Fibroblast of lung (primary cell): ENCODE data around the gene CACNA1A. TPM values are rescaled to one million over a fixed set of nuclear protein-coding genes. Genes with fewer than 3 reads are reported as not detected.

ENCODE experiments used
- DNase-seq, 2 donors: peaks; one replicate each; pipeline versions ENCODE4 v3.0.0 to v3.0.0-alpha.2; 2010; ENCODE audit warnings: low read depth in 2 of 2
- H2AFZ ChIP-seq: 2 replicates; pipeline ENCODE4 v1.5.1; 2012; ENCODE audit warnings: low read length, control low read depth, inconsistent platforms
- H3K27ac ChIP-seq: 2 replicates; pipeline ENCODE4 v1.5.1; 2011; ENCODE audit warnings: low read length, control low read depth; ENCODE audit not compliant: insufficient read depth
- H3K27me3 ChIP-seq: 2 replicates; pipeline ENCODE4 v1.5.1; 2011; ENCODE audit warnings: mild to moderate bottlenecking, low read length; ENCODE audit not compliant: control insufficient read depth, insufficient read depth
- H3K36me3 ChIP-seq: 2 replicates; pipeline ENCODE4 v1.5.1; 2011; ENCODE audit warnings: low read length; ENCODE audit not compliant: control insufficient read depth, insufficient read depth
- H3K4me1 ChIP-seq: 2 replicates; pipeline ENCODE4 v1.5.1; 2011; ENCODE audit warnings: low read length; ENCODE audit not compliant: control insufficient read depth, insufficient read depth; ENCODE audit errors: extremely low read depth
- H3K4me2 ChIP-seq: 2 replicates; pipeline ENCODE4 v1.5.1; 2011; ENCODE audit warnings: low read length, control low read depth; ENCODE audit not compliant: insufficient read depth; ENCODE audit errors: extremely low read depth
- H3K4me3 ChIP-seq, 4 experiments: fragments of 200-600 bp in 1 of 4; sonication (generic) in 1 of 4; replicated peaks in 1 of 4; 2 replicates each; pipeline ENCODE4 v1.5.1; 2011 to 2016; ENCODE audit warnings: low read length in 4 of 4, low read depth in 3 of 4, mild to moderate bottlenecking in 3 of 4, control low read depth in 2 of 4, inconsistent platforms in 1 of 4, mixed read lengths in 1 of 4; ENCODE audit not compliant: insufficient read depth in 1 of 4; ENCODE audit errors: control extremely low read depth in 1 of 4
- H3K79me2 ChIP-seq: 2 replicates; pipeline ENCODE4 v1.5.1; 2012; ENCODE audit warnings: mild to moderate bottlenecking, low read length, inconsistent platforms; ENCODE audit not compliant: control insufficient read depth, insufficient read depth
- H3K9ac ChIP-seq: 2 replicates; pipeline ENCODE4 v1.5.1; 2011; ENCODE audit warnings: mild to moderate bottlenecking, low read length, control low read depth; ENCODE audit not compliant: insufficient read depth
- H3K9me3 ChIP-seq: 2 replicates; pipeline ENCODE4 v1.5.1; 2012; ENCODE audit warnings: low read depth, low read length; ENCODE audit not compliant: control insufficient read depth, insufficient read depth
- H4K20me1 ChIP-seq: 2 replicates; pipeline ENCODE4 v1.5.1; 2011; ENCODE audit warnings: low read length; ENCODE audit not compliant: control insufficient read depth, insufficient read depth; ENCODE audit errors: extremely low read depth
- CTCF ChIP-seq, 2 donors: IDR thresholded peaks in 1 of 2; conservative IDR thresholded peaks in 1 of 2; 1 replicate in 1 of 2; 2 replicates in 1 of 2; pipeline ENCODE4 v1.5.1; 2011 to 2012; ENCODE audit warnings: low read length in 2 of 2, control low read depth in 1 of 2, inconsistent platforms in 1 of 2, low read depth in 1 of 2, mild to moderate bottlenecking in 1 of 2
- EZH2 ChIP-seq: IDR thresholded peaks from 2 replicates; pipeline ENCODE4 v1.5.1; 2012; ENCODE audit warnings: low read length, control low read depth, mild to moderate bottlenecking; ENCODE audit errors: missing control alignments
- polyA plus RNA-seq, 2 donors: library from polyadenylated mRNA; depleted of rRNA in 1 of 2; stranded (reverse) in 1 of 2; unstranded in 1 of 2; fragments of >200 nt; gene quantifications; 2 replicates each; pipeline ENCODE4 v1.2.1, GENCODE V29; 2011 to 2012; ENCODE audit warnings: missing spikeins in 1 of 2
- total RNA-seq: library from RNA; depleted of rRNA; stranded (reverse); fragments of >200 nt; gene quantifications from 2 replicates; pipeline ENCODE4 v1.2.1, GENCODE V29; 2014

The CACNA1A gene
- total and polyA plus RNA-seq, 2 donors (not counting 1 experiment from before 2014, with no cell fraction given) = 0.96 to 9.7 TPM

GRCh38 chr19:13210941-13211340, 295.3 kb downstream of the CACNA1A start:
- no peak overlapping the region for H3K4me2 ChIP-seq

GRCh38 chr19:13210339-13210775, 295.9 kb downstream of the CACNA1A start:
- no peak for TF ChIP-seq CTCF (conservative IDR thresholded peaks at IDR 0.05 in 1 of 2, IDR thresholded peaks at IDR 0.05 in 1 of 2; ENCODE audit: low read depth in 1 of 2, low read length in 2 of 2)
- TF ChIP-seq EZH2 = no peak

More at GRCh38 chr19:13210941-13211340, 295.3 kb downstream of the CACNA1A start:
- no peak overlapping the region for H3K27ac ChIP-seq
- no peak overlapping the region for H2AFZ ChIP-seq
- H4K20me1 ChIP-seq = no peaks in the 10 kb centered on the region
- no peak overlapping the region for H3K4me3 ChIP-seq
- no peaks in the 10 kb centered on the region for H3K79me2 ChIP-seq
- no peaks in the 10 kb centered on the region for H3K4me1 ChIP-seq
- TF ChIP-seq CTCF (conservative IDR thresholded peaks at IDR 0.05 in 1 of 2, IDR thresholded peaks at IDR 0.05 in 1 of 2; ENCODE audit: low read depth in 1 of 2, low read length in 2 of 2) (no peak), EZH2 (no peak)
- H3K9ac ChIP-seq = no peak overlapping the region
- no peaks in the 10 kb centered on the region for H3K9me3 ChIP-seq
- no peaks in the 10 kb centered on the region for H3K27me3 ChIP-seq
- no peak for DNase-seq
- H3K36me3 ChIP-seq = no peaks in the 10 kb centered on the region

GRCh38 chr19:13209484-13210338, 296.6 kb downstream of the CACNA1A start:
- DNase-seq = no peak
- no peaks in the 10 kb centered on the region for H4K20me1 ChIP-seq
- no peaks in the 10 kb centered on the region for H3K36me3 ChIP-seq
- TF ChIP-seq CTCF (conservative IDR thresholded peaks at IDR 0.05 in 1 of 2, IDR thresholded peaks at IDR 0.05 in 1 of 2; ENCODE audit: low read depth in 1 of 2, low read length in 2 of 2) = no peak
- TF ChIP-seq EZH2 = no peak
- no peaks in the 10 kb centered on the region for H3K4me1 ChIP-seq
- no peaks in the 10 kb centered on the region for H3K9me3 ChIP-seq
- no peak overlapping the region for H3K9ac ChIP-seq
- H3K4me3 ChIP-seq = no peak overlapping the region
- H3K4me2 ChIP-seq = no peak overlapping the region
- no peak overlapping the region for H2AFZ ChIP-seq
- no peak overlapping the region for H3K27ac ChIP-seq
- H3K27me3 ChIP-seq = no peaks in the 10 kb centered on the region
- no peaks in the 10 kb centered on the region for H3K79me2 ChIP-seq

More at GRCh38 chr19:13210339-13210775, 295.9 kb downstream of the CACNA1A start:
- H3K27ac ChIP-seq = no peak overlapping the region
- DNase-seq = no peak
- H3K9ac ChIP-seq = no peak overlapping the region
- H3K9me3 ChIP-seq = no peaks in the 10 kb centered on the region
- no peaks in the 10 kb centered on the region for H3K27me3 ChIP-seq
- H3K4me1 ChIP-seq = no peaks in the 10 kb centered on the region
- H3K79me2 ChIP-seq = no peaks in the 10 kb centered on the region
- no peak overlapping the region for H3K4me3 ChIP-seq
- H3K36me3 ChIP-seq = no peaks in the 10 kb centered on the region
- no peak overlapping the region for H3K4me2 ChIP-seq
- H2AFZ ChIP-seq = no peak overlapping the region
- H4K20me1 ChIP-seq = no peaks in the 10 kb centered on the region
